GM12878 (cell line): ENCODE data around the gene CLDN5. TPM values are rescaled to one million over a fixed set of nuclear protein-coding genes. Genes with fewer than 3 reads are reported as not detected.

ENCODE experiments used
- ATAC-seq: fragments of 200-7000 bp; cut with Tn5 transposase; 3 replicates; pipeline ENCODE4 v1.9.1; 2020; ENCODE audit warnings: mild to moderate bottlenecking, moderate library complexity
- BruUV-seq: library from RNA; stranded (reverse); fragments of 400-500 nt; replicated peaks from 2 replicates; lab custom pipeline; 2021; lab: Mats Ljungman, UMichigan
- CTCF ChIA-PET: fragments of 300-600 bp; sonication (Branson Sonifier 250); formaldehyde crosslinking; extraction: SDS; loops from one replicate; lab custom pipeline; 2021; ENCODE audit warnings: inconsistent platforms; lab: Yijun Ruan, JAX
- POLR2A ChIA-PET: fragments of 350-600 bp; formaldehyde crosslinking; extraction: SDS; loops from one replicate; lab custom pipeline; 2021; ENCODE audit warnings: inconsistent platforms; lab: Charles Lee
- RAD21 ChIA-PET: fragments of 300-600 bp; sonication (Branson Sonifier 250); formaldehyde crosslinking; loops from one replicate; lab custom pipeline; 2023; ENCODE audit warnings: antibody characterized with exemption; ENCODE audit not compliant: unreplicated experiment; lab: Charles Lee
- SMC1A ChIA-PET: fragments of 300-600 bp; sonication (Branson Sonifier 250); formaldehyde crosslinking; loops from one replicate; lab custom pipeline; 2023; ENCODE audit not compliant: unreplicated experiment, uncharacterized antibody; lab: Charles Lee
- DNase-seq: peaks from one replicate; pipeline ENCODE4 v3.0.0-alpha.2; 2011; ENCODE audit warnings: low read depth, low spot score
- FAIRE-seq: peaks from 3 replicates; lab custom pipeline; 2011; peaks lifted over from hg19 to GRCh38; lab: Jason Lieb, UNC
- H2AFZ ChIP-seq: 2 replicates; pipeline ENCODE4 v1.6.0; 2011; ENCODE audit warnings: low read depth, low read length, control low read depth; ENCODE audit not compliant: control insufficient read depth
- H3K27ac ChIP-seq: 2 replicates; pipeline ENCODE4 v1.5.1; 2011; ENCODE audit warnings: control low read depth; ENCODE audit not compliant: control insufficient read depth, insufficient read depth
- H3K27me3 ChIP-seq, 2 experiments: replicated peaks in 1 of 2; 2 replicates each; pipeline versions ENCODE4 v1.6.0 to v1.6.1; 2011; ENCODE audit warnings: low read length in 1 of 2; ENCODE audit not compliant: control insufficient read depth in 2 of 2, insufficient read depth in 2 of 2
- H3K36me3 ChIP-seq, 2 experiments: 2 replicates each; pipeline ENCODE4 v1.5.1; 2011; ENCODE audit warnings: low read length in 1 of 2; ENCODE audit not compliant: control insufficient read depth in 2 of 2, insufficient read depth in 2 of 2
- H3K4me1 ChIP-seq: 2 replicates; pipeline ENCODE4 v1.6.1; 2011; ENCODE audit warnings: mild to moderate bottlenecking, low read length, moderate library complexity, mixed read lengths; ENCODE audit not compliant: control insufficient read depth, insufficient read depth
- H3K4me2 ChIP-seq: 2 replicates; pipeline ENCODE4 v1.6.0; 2011; ENCODE audit warnings: control low read depth; ENCODE audit not compliant: control insufficient read depth, insufficient read depth
- H3K4me3 ChIP-seq: fragments of 200-600 bp; sonication (generic); 2 replicates; pipeline ENCODE4 v1.5.1; 2016
- H3K79me2 ChIP-seq: 2 replicates; pipeline ENCODE4 v1.6.0; 2011; ENCODE audit warnings: low read length; ENCODE audit not compliant: control insufficient read depth, insufficient read depth
- H3K9ac ChIP-seq: 2 replicates; pipeline ENCODE4 v1.8.0; 2011; ENCODE audit warnings: low read length, control low read depth, mixed read lengths; ENCODE audit not compliant: control insufficient read depth, insufficient read depth
- H3K9me3 ChIP-seq: replicated peaks from 3 replicates; pipeline ENCODE4 v1.5.1; 2011; ENCODE audit warnings: mild to moderate bottlenecking, low read length; ENCODE audit not compliant: control insufficient read depth, insufficient read depth
- H4K20me1 ChIP-seq: 2 replicates; pipeline ENCODE4 v1.6.0; 2011; ENCODE audit not compliant: control insufficient read depth, insufficient read depth
- BRCA1 ChIP-seq: IDR thresholded peaks from 2 replicates; pipeline ENCODE4 v1.6.1; 2011; ENCODE audit warnings: low read depth, low read length, improper control_type of control experiment
- HDAC6 ChIP-seq: fragments of 200-600 bp; sonication (generic); IDR thresholded peaks from one replicate; pipeline ENCODE4 v1.8.0; 2017; ENCODE audit warnings: antibody characterized with exemption; ENCODE audit not compliant: unreplicated experiment
- IRF4 ChIP-seq: IDR thresholded peaks from 2 replicates; pipeline ENCODE4 v1.6.1; 2011; ENCODE audit warnings: low read depth, low read length
- MAX ChIP-seq: IDR thresholded peaks from 2 replicates; pipeline ENCODE4 v1.6.1; 2012; ENCODE audit warnings: low read depth, low read length, improper control_type of control experiment
- RAD21 ChIP-seq: IDR thresholded peaks from 2 replicates; pipeline ENCODE4 v1.6.1; 2011; ENCODE audit warnings: mild to moderate bottlenecking, low read depth, low read length, moderate library complexity; ENCODE audit not compliant: insufficient read depth
- RAD51 ChIP-seq: fragments of 450-650 bp; IDR thresholded peaks from 2 replicates; pipeline ENCODE4 v1.6.1; 2016; ENCODE audit warnings: moderate library complexity, mild to moderate bottlenecking, inconsistent platforms
- RFX5 ChIP-seq: IDR thresholded peaks from 2 replicates; pipeline ENCODE4 v1.6.1; 2011; ENCODE audit warnings: low read depth, low read length, improper control_type of control experiment
- WGBS: methylation state at CpG from one replicate; pipeline ENCODE4 v1.1.6; 2016; ENCODE audit warnings: low lambda C conversion rate; ENCODE audit not compliant: insufficient replicate concordance, insufficient coverage; ENCODE audit errors: missing lambda C conversion rate; 5-methylcytosine and 5-hydroxymethylcytosine counted together
- in situ Hi-C: fragments of 300-500 bp; cut with MboI; formaldehyde crosslinking; loops from 9 replicates; pipeline ENCODE4 v1.14.3; 2018; ENCODE audit warnings: mixed read lengths
- intact Hi-C: fragments of 100-400 bp; cut with micrococcal nuclease; formaldehyde crosslinking; loops from one replicate; pipeline ENCODE4 v1.14.2; 2022; ENCODE audit not compliant: unreplicated experiment
- polyA plus RNA-seq, 11 experiments: library from polyadenylated mRNA; depleted of rRNA in 4 of 11; unstranded in 6 of 11; stranded (reverse) in 5 of 11; fragments of >200 nt; fragmentation: Nextera tagmentation in 4 of 11; fragmentation: Illumina TruSeq in 1 of 11; extraction: Ambion mirVana in 4 of 11; extraction: Trizol in 1 of 11; gene quantifications; 1 replicate in 1 of 11; 2 replicates in 10 of 11; pipeline versions ENCODE4 v1.2.1 to v1.2.3, GENCODE V29; 2011 to 2016; ENCODE audit warnings: inconsistent platforms in 2 of 11, missing spikeins in 2 of 11, low read depth in 1 of 11
- total RNA-seq, 4 experiments: library from RNA; depleted of rRNA in 3 of 4; stranded (reverse); fragments of >200 nt in 3 of 4; fragmentation: Illumina TruSeq in 1 of 4; extraction: Trizol in 1 of 4; gene quantifications; 2 replicates each; pipeline versions ENCODE4 v1.2.1 to v1.2.3, GENCODE V29; 2013 to 2021

CLDN5 gene
- total and polyA plus RNA-seq, 10 of the 15 experiments (the other 5 are each of a cell fraction or from before 2014, with no cell fraction given): 0.15 TPM; not detected in 9

- TF ChIP-seq IRF4 (no peak), RAD51 (no peak), MAX (no peak), HDAC6 (no peak), RFX5 (no peak), RAD21 (no peak)
- in situ Hi-C loops: no loop called here
- no peak overlapping the region for H3K9ac ChIP-seq
- H4K20me1 ChIP-seq: no peaks in the 10 kb centered on the region
- H3K4me2 ChIP-seq: no peak overlapping the region
- peaks cover 9 to 17% of the 10 kb centered on the region in 2 experiments; a peak in 3 of 4 replicates for H3K36me3 ChIP-seq
- RAD21 ChIA-PET: no interaction called here
- H3K9me3 ChIP-seq: no peaks in the 10 kb centered on the region
- DNase-seq (no peak), FAIRE-seq (no peak), ATAC-seq (no peak)
- no peaks in the 10 kb centered on the region for H3K4me1 ChIP-seq
- SMC1A ChIA-PET: no interaction called here
- H3K79me2 ChIP-seq: no peaks in the 10 kb centered on the region
- 96% methylated on average over 9 of the region's 9 CpGs for WGBS
- no TSS peak for BruUV-seq
- H3K4me3 ChIP-seq: no peak overlapping the region
- no peaks in the 10 kb centered on the region for H3K27me3 ChIP-seq
- H2AFZ ChIP-seq: no peak overlapping the region
- intact Hi-C loops: no loop called here
- H3K27ac ChIP-seq: no peak overlapping the region
- POLR2A ChIA-PET: no interaction called here
- CTCF ChIA-PET: no interaction called here
These were observed 20.3 kb downstream of the CLDN5 start for GRCh38 chr22:19503869-19504268.

GRCh38 chr22:19503367-19503766 lies 20.8 kb downstream of the CLDN5 start:
- no peaks in the 10 kb centered on the region for H3K4me1 ChIP-seq
- no peaks in the 10 kb centered on the region for H3K79me2 ChIP-seq
- H3K36me3 ChIP-seq: peaks cover 9 to 20% of the 10 kb centered on the region in 2 experiments; a peak in 3 of 4 replicates
- no peaks in the 10 kb centered on the region for H4K20me1 ChIP-seq
- H3K27ac ChIP-seq: no peak overlapping the region
- no peak for ATAC-seq
- H3K9me3 ChIP-seq: no peaks in the 10 kb centered on the region
- no peak overlapping the region for H3K9ac ChIP-seq
- WGBS: 92% methylated on average over 7 of the region's 7 CpGs
- H3K4me3 ChIP-seq: no peak overlapping the region
- in situ Hi-C loops (no loop called here), intact Hi-C loops (no loop called here)
- ChIA-PET POLR2A (no interaction called here), SMC1A (interaction anchor here (1.2 kb wide), 1 partner anchor 65 kb away, joined by 3 read pairs; no protein-coding TSS in a partner anchor), RAD21 (no interaction called here), CTCF (interaction anchor here (0.8 to 2.2 kb wide), 2 partner anchors 126 to 179 kb away, joined by 3 to 9 read pairs; no protein-coding TSS in a partner anchor)
- H3K27me3 ChIP-seq: no peaks in the 10 kb centered on the region
- no peak for FAIRE-seq
- BruUV-seq: no TSS peak
- no peak overlapping the region for H3K4me2 ChIP-seq
- no peak for TF ChIP-seq BRCA1
- no peak for DNase-seq
- no peak overlapping the region for H2AFZ ChIP-seq
